ENCODE measurements around the gene GDF9. TPM values are rescaled to one million over a fixed set of nuclear protein-coding genes. Genes with fewer than 3 reads are reported as not detected.

Gene GDF9
- total and polyA plus RNA-seq, 11 donors: 0.10 to 1.00 (median 0.42) TPM; not detected in 1

GRCh38 chr5:132887283-132887682 lies 21.0 kb upstream of the GDF9 start:
- intact Hi-C loops (cut with DNase I): loop anchor here in 2 of 10 donors (5.0 to 10.0 kb wide), 2 partner anchors 60 to 502 kb away; no protein-coding TSS in a partner anchor
- Histone ChIP-seq H3K4me3 (no peak overlapping the region), H3K9me3 (no peaks in the 10 kb centered on the region), H3K36me3 (peaks cover 2 to 100% (median 95%) of the 10 kb centered on the region in 9 donors), H3K27me3 (no peaks in the 10 kb centered on the region), H3K27ac (peak overlapping the region in 1 of 12 donors; percentile 28), H3K4me1 (peaks cover 0 to 3% (median 0%) of the 10 kb centered on the region in 12 donors)
- DNase-seq: no peak
- 10 to 36% (median 20%) methylated on average over 1 of the region's 1 CpG for WGBS, 4 donors
- no peak for ATAC-seq
- TF ChIP-seq CTCF (IDR thresholded peaks at IDR 0.05): no peak
- TF ChIP-seq POLR2A (IDR thresholded peaks at IDR 0.05): no peak

- Histone ChIP-seq H3K27ac (no peak overlapping the region), H3K9me3 (no peaks in the 10 kb centered on the region), H3K4me3 (no peak overlapping the region), H3K36me3 (peaks cover 2 to 100% (median 95%) of the 10 kb centered on the region in 9 donors), H3K27me3 (no peaks in the 10 kb centered on the region), H3K4me1 (peaks cover 0 to 3% (median 0%) of the 10 kb centered on the region in 12 donors)
- DNase-seq (no peak), ATAC-seq (no peak)
- 93 to 95% (median 95%) methylated on average over 11 of the region's 11 CpGs for WGBS, 4 donors
- TF ChIP-seq POLR2A (IDR thresholded peaks at IDR 0.05) (no peak), CTCF (IDR thresholded peaks at IDR 0.05) (no peak)
- intact Hi-C loops (cut with DNase I): loop anchor here in 2 of 10 donors (5.0 to 10.0 kb wide), 2 partner anchors 59 to 501 kb away; no protein-coding TSS in a partner anchor
Observed at GRCh38 chr5:132886064-132886823, 20.0 kb upstream of the GDF9 start.

- no peak for TF ChIP-seq POLR2A (IDR thresholded peaks at IDR 0.05)
- no peak for TF ChIP-seq CTCF (IDR thresholded peaks at IDR 0.05)
- no peak overlapping the region for H3K27ac ChIP-seq
- intact Hi-C loops (cut with DNase I): loop anchor here in 5 of 10 donors (5.0 to 10.0 kb wide), 3 partner anchors 52 to 500 kb away; partner anchors contain the start of gene SHROOM1 (in 2 of the 5)
- H3K4me1 ChIP-seq: peaks cover 0 to 3% (median 0%) of the 10 kb centered on the region in 12 donors
- no peaks in the 10 kb centered on the region for H3K27me3 ChIP-seq
- WGBS, 4 donors: 55 to 79% (median 72%) methylated on average over 2 of the region's 2 CpGs
- no peaks in the 10 kb centered on the region for H3K9me3 ChIP-seq
- H3K36me3 ChIP-seq: peaks cover 2 to 100% (median 95%) of the 10 kb centered on the region in 9 donors
- H3K4me3 ChIP-seq: no peak overlapping the region
- DNase-seq (no peak), ATAC-seq (no peak)
Observed at GRCh38 chr5:132884548-132884947, 18.3 kb upstream of the GDF9 start.

GRCh38 chr5:132883261-132883834 lies 17.1 kb upstream of the GDF9 start:
- Histone ChIP-seq H3K27me3 (no peaks in the 10 kb centered on the region), H3K4me1 (peaks cover 0 to 4% (median 0%) of the 10 kb centered on the region in 12 donors), H3K27ac (no peak overlapping the region), H3K9me3 (no peaks in the 10 kb centered on the region), H3K36me3 (peaks cover 2 to 100% (median 95%) of the 10 kb centered on the region in 9 donors), H3K4me3 (no peak overlapping the region)
- intact Hi-C loops (cut with DNase I): loop anchor here in 9 of 10 donors (1.0 to 10.0 kb wide), 5 partner anchors 51 to 499 kb away; partner anchors contain the start of gene SHROOM1 (in 6 of the 9)
- ATAC-seq (peak; percentile 77 to 88 (median 84)), DNase-seq (peak in 4 of 5 donors; percentile 42 to 61 (median 46))
- peak; percentile 50 to 80 (median 67) for TF ChIP-seq CTCF (IDR thresholded peaks at IDR 0.05)
- TF ChIP-seq POLR2A (IDR thresholded peaks at IDR 0.05): no peak
- 35 to 42% (median 37%) methylated on average over 2 of the region's 2 CpGs for WGBS, 4 donors

Measured in heart left ventricle (tissue), 16 donors.